DOHH2 (cell line): Measurements from ENCODE around the gene EXOC7.

Source experiments
- CTCF ChIP-seq: fragments of 200-600 bp; sonication (generic); IDR thresholded peaks from one replicate; pipeline ENCODE4 v1.5.1; 2014; ENCODE audit warnings: antibody characterized with exemption, mild to moderate bottlenecking, low read depth, low read length; ENCODE audit not compliant: poor library complexity, severe bottlenecking
- EZH2phosphoT487 ChIP-seq: fragments of 200-600 bp; sonication (generic); IDR thresholded peaks from 2 replicates; pipeline ENCODE4 v1.6.1; 2017; ENCODE audit warnings: borderline replicate concordance, mild to moderate bottlenecking, antibody characterized with exemption, low read length, moderate library complexity, mixed read lengths

GRCh38 chr17:76138234-76138895 lies 34.8 kb upstream of the EXOC7 start:
- TF ChIP-seq CTCF: no peak
- TF ChIP-seq EZH2phosphoT487: no peak
